GM12865 (cell line): ENCODE measurements around the gene PKD1L1.

Source experiments
- DNase-seq: peaks from one replicate; pipeline ENCODE4 v3.0.0; 2010; ENCODE audit warnings: low read depth
- H3K4me3 ChIP-seq: 2 replicates; pipeline ENCODE4 v1.5.1; 2011; ENCODE audit warnings: mild to moderate bottlenecking, low read depth, low read length, control low read depth
- CTCF ChIP-seq: IDR thresholded peaks from 2 replicates; pipeline ENCODE4 v1.5.1; 2011; ENCODE audit warnings: low read length, control low read depth, low read depth, inconsistent platforms; ENCODE audit not compliant: insufficient read depth; ENCODE audit errors: missing control alignments

PKD1L1 gene

GRCh38 chr7:47763063-47763974, 184.9 kb downstream of the PKD1L1 start:
- DNase-seq = no peak
- no peak for TF ChIP-seq CTCF
- no peak overlapping the region for H3K4me3 ChIP-seq

GRCh38 chr7:47762746-47763062, 185.6 kb downstream of the PKD1L1 start:
- H3K4me3 ChIP-seq = no peak overlapping the region
- TF ChIP-seq CTCF = no peak
- no peak for DNase-seq

- TF ChIP-seq CTCF = no peak
- H3K4me3 ChIP-seq = no peak overlapping the region
- DNase-seq = no peak
These were observed 186.1 kb downstream of the PKD1L1 start for GRCh38 chr7:47762207-47762606.

- DNase-seq = no peak
- H3K4me3 ChIP-seq = no peak overlapping the region
- no peak for TF ChIP-seq CTCF
These were observed 189.1 kb downstream of the PKD1L1 start for GRCh38 chr7:47759056-47759706.

- no peak for TF ChIP-seq CTCF
- no peak overlapping the region for H3K4me3 ChIP-seq
- no peak for DNase-seq
These were observed 189.7 kb downstream of the PKD1L1 start for GRCh38 chr7:47758546-47758945.

- TF ChIP-seq CTCF = no peak
- no peak overlapping the region for H3K4me3 ChIP-seq
- DNase-seq = no peak
These were observed 190.3 kb downstream of the PKD1L1 start for GRCh38 chr7:47757921-47758411.

- DNase-seq = no peak
- no peak for TF ChIP-seq CTCF
- H3K4me3 ChIP-seq = no peak overlapping the region
These were observed 191.6 kb downstream of the PKD1L1 start for GRCh38 chr7:47756636-47757035.
